Prostate gland (tissue), 2 donors: ENCODE data around the gene TOPAZ1. TPM values are rescaled to one million over a fixed set of nuclear protein-coding genes. Genes with fewer than 3 reads are reported as not detected.
"Not testable (repeated sequence)": the region's sequence is repeated elsewhere in the genome, so short reads cannot be mapped to it uniquely, and the experiment has no call there.

Experiments
- DNase-seq: peaks from one replicate; pipeline ENCODE4 v3.0.0-alpha.2; 2019; ENCODE audit warnings: low spot score
- H3K27ac ChIP-seq, 2 donors: fragments of 200-600 bp; sonication (generic); 2 replicates each; pipeline ENCODE4 v1.5.1; 2017 to 2019
- H3K27me3 ChIP-seq: fragments of 200-600 bp; sonication (generic); replicated peaks from 2 replicates; pipeline ENCODE4 v1.5.1; 2019; ENCODE audit not compliant: insufficient read depth
- H3K36me3 ChIP-seq, 2 donors: fragments of 200-600 bp; sonication (generic); 1 replicate in 1 of 2; 2 replicates in 1 of 2; pipeline versions ENCODE4 v1.5.1 to v1.8.1; 2017 to 2019
- H3K4me1 ChIP-seq: fragments of 200-600 bp; sonication (generic); replicated peaks from 2 replicates; pipeline ENCODE4 v1.5.1; 2019
- H3K4me3 ChIP-seq, 2 donors: fragments of 200-600 bp; sonication (generic); 2 replicates each; pipeline ENCODE4 v1.5.1; 2017 to 2019
- H3K9me3 ChIP-seq: fragments of 200-600 bp; sonication (generic); 2 replicates; pipeline ENCODE4 v1.5.1; 2017
- POLR2A ChIP-seq: fragments of 450-650 bp; IDR thresholded peaks from one replicate; pipeline ENCODE4 v1.6.1; 2016; ENCODE audit warnings: antibody characterized with exemption, mild to moderate bottlenecking
- POLR2AphosphoS5 ChIP-seq: sonication (generic); formaldehyde crosslinking; IDR thresholded peaks from one replicate; pipeline ENCODE4 v1.6.1; 2017; ENCODE audit warnings: antibody characterized with exemption
- WGBS: methylation state at CpG from one replicate; pipeline ENCODE4 v1.1.5; 2018; 5-methylcytosine and 5-hydroxymethylcytosine counted together
- intact Hi-C: fragments of 100-400 bp; cut with DNase I; formaldehyde crosslinking; loops from one replicate; pipeline ENCODE4 v1.14.2; 2022
- total RNA-seq, 2 donors: library from RNA; depleted of rRNA; stranded (reverse); fragments of >200 nt; gene quantifications; one replicate each; pipeline ENCODE4 v1.1.0, GENCODE V29; 2016
- TF ChIP-seq, protein P1 (sequence below), 4 experiments: fragments of 200-600 bp in 2 of 4; fragments of 450-650 bp in 2 of 4; sonication (generic) in 2 of 4; IDR thresholded peaks; 1 replicate in 3 of 4; 2 replicates in 1 of 4; pipeline ENCODE4 v1.5.1; 2016 to 2019; ENCODE audit warnings: antibody characterized with exemption in 4 of 4, mild to moderate bottlenecking in 2 of 4, moderate library complexity in 2 of 4

TOPAZ1 gene
- total RNA-seq, 2 donors from 2014 or later, result 3.4 TPM; not detected in 1

DNA sequence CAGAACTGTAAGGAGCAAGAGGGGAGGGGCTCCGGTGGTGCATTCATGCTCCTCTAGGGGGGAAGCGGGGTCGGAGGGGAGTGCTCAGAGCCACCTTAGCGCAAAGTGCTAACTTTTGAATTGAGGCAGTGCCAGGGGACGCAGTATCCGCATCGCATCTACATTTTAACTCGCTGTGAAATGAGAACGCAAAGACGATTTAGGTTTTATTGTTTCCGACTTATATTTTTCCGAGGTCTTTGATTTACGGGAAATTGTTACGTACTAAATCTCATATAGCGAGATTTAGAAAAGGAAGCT, 97.1 kb downstream of the TOPAZ1 start:
- under 1% methylated on average over 15 of the region's 15 CpGs for WGBS
- no peaks in the 10 kb centered on the region for H3K36me3 ChIP-seq
- no peak for DNase-seq
- no peaks in the 10 kb centered on the region for H3K4me1 ChIP-seq
- H3K4me3 ChIP-seq, result peak overlapping the region; percentile 68 to 80
- H3K27me3 ChIP-seq, result no peaks in the 10 kb centered on the region
- H3K9me3 ChIP-seq, result no peaks in the 10 kb centered on the region
- TF ChIP-seq, protein P1, sequence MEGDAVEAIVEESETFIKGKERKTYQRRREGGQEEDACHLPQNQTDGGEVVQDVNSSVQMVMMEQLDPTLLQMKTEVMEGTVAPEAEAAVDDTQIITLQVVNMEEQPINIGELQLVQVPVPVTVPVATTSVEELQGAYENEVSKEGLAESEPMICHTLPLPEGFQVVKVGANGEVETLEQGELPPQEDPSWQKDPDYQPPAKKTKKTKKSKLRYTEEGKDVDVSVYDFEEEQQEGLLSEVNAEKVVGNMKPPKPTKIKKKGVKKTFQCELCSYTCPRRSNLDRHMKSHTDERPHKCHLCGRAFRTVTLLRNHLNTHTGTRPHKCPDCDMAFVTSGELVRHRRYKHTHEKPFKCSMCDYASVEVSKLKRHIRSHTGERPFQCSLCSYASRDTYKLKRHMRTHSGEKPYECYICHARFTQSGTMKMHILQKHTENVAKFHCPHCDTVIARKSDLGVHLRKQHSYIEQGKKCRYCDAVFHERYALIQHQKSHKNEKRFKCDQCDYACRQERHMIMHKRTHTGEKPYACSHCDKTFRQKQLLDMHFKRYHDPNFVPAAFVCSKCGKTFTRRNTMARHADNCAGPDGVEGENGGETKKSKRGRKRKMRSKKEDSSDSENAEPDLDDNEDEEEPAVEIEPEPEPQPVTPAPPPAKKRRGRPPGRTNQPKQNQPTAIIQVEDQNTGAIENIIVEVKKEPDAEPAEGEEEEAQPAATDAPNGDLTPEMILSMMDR (IDR thresholded peaks at IDR 0.05), result no peak
- no peak for TF ChIP-seq POLR2A
- no peak for TF ChIP-seq POLR2AphosphoS5
- peak overlapping the region; percentile 94 to 97 for H3K27ac ChIP-seq
- intact Hi-C loops, result no loop called here

DNA sequence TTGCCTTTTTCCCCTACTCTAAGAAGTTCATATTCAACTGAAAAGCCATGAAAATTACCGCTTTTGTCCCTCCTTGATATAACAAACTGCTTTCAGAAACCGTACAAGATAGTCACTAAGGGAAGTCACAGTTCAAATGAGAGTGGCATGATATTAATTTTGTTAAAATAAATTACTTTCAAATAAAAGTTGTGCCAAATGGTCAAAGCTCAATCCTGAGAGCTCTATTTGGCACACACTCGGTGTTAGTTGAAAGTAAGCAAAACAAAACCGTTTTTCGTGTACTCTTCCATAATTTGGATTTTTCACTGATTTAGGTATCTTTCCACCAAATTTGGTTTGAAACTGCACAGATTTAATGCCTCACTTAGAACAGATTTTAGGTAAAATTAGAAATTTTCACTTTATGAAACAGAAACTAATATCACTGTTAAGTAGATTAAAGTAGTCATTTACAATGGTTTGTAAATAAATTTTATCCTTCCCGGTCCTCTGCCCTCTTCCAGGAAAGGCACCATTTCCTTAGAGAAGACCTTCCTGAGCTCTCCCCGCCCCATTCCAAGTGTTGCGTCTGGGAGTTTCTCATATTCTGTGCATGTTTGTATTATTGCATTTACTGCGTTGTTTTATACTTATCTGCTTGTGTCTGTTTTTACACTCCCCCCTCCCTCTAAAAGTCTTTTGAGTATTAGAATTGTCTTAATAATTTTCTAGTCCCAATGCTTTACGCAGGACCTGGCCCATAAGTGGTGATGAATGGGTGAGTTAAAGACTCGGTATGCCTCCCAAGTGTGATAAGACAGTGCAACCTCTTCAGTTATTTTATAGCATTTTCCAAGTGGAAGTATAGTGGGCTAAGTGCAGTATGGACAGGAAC, 97.7 kb downstream of the TOPAZ1 start:
- Histone ChIP-seq H3K27ac (peak overlapping the region; percentile 94 to 97), H3K27me3 (no peaks in the 10 kb centered on the region), H3K4me1 (no peaks in the 10 kb centered on the region), H3K9me3 (no peaks in the 10 kb centered on the region), H3K4me3 (peak overlapping the region; percentile 68 to 80), H3K36me3 (no peaks in the 10 kb centered on the region)
- no peak for DNase-seq
- intact Hi-C loops, result no loop called here
- TF ChIP-seq, protein P1 (IDR thresholded peaks at IDR 0.05), result no peak
- TF ChIP-seq POLR2A, result no peak
- no peak for TF ChIP-seq POLR2AphosphoS5
- WGBS, result 22% methylated on average over 11 of the region's 11 CpGs

DNA sequence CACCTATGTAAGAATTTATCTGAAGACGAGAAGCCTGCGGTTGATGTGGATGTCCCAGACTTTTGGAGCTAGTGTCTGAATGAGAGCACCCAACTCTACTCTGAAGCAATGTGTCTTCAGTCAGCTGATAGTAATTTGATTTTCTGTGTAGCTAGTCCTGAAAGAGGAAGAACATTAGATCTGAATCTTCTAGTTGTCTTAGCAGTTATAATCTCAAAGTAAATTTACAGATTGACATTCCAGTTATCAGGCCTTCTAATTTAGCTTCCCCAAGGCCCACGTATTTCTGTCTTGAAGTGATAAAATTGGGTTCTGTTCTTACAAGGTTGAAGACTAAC, 98.3 kb downstream of the TOPAZ1 start:
- Histone ChIP-seq H3K36me3 (no peaks in the 10 kb centered on the region), H3K27me3 (no peaks in the 10 kb centered on the region), H3K4me1 (no peaks in the 10 kb centered on the region), H3K4me3 (peak overlapping the region in 1 of 2 donors; percentile 68), H3K9me3 (no peaks in the 10 kb centered on the region), H3K27ac (no peak overlapping the region)
- TF ChIP-seq, protein P1 (IDR thresholded peaks at IDR 0.05), result no peak
- no peak for TF ChIP-seq POLR2AphosphoS5
- no peak for TF ChIP-seq POLR2A
- no peak for DNase-seq
- 74% methylated on average over 3 of the region's 3 CpGs for WGBS
- intact Hi-C loops, result no loop called here

DNA sequence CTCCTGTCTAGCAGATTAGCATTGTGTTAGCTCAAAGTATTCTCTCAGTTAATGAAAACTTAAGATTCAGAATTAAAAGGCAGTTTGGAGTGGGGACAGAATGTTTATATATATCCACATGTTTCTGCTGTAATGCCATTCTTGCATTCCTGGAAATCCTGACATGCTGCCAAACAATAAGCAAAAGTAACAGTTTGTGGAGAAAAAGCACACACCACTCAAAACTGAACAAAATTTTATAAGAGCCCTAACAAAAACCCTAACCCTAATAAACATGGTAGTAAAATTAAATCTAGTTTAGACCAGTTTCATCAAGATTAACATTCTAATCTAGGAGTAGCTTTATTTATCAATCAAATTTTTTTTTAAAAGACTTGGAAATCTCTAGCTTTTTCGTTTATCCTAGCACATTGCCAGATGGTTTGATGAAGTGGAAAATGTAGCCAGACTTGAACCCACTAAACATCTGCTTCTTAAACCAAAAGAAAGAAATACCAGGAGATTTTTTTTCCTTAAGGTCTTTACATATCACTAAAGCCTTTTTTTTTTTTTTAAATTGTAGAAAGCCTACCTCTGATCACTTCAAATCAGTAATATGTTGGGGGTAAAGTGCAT, 100.6 kb downstream of the TOPAZ1 start:
- DNase-seq, result no peak
- TF ChIP-seq, protein P1 (IDR thresholded peaks at IDR 0.05), result no peak
- no peak for TF ChIP-seq POLR2A
- no peak for TF ChIP-seq POLR2AphosphoS5
- WGBS, result 18% methylated on average over 1 of the region's 1 CpG
- Histone ChIP-seq H3K27ac (no peak overlapping the region), H3K27me3 (no peaks in the 10 kb centered on the region), H3K4me1 (no peaks in the 10 kb centered on the region), H3K36me3 (no peaks in the 10 kb centered on the region), H3K4me3 (no peak overlapping the region), H3K9me3 (no peaks in the 10 kb centered on the region)
- intact Hi-C loops, result no loop called here

DNA sequence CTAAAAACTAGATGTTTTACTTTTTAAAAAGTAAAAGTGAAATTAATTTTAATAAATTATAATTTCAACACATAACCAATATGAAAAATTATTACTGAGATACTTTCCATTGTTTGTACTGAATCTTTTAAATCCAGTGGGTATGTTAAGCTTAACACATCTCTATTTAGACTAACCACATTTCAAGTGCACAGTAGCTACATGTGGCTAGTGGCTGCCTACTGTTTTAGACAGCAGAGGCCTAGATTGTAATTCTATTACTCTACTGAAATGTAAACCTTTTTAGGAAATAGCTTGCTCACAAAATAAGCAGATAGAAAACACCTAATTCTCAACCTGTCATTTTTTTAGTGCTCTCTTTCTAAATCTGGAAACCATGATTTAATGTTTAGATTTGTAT, 101.7 kb downstream of the TOPAZ1 start:
- Histone ChIP-seq H3K4me3 (no peak overlapping the region), H3K27ac (no peak overlapping the region), H3K4me1 (no peaks in the 10 kb centered on the region), H3K9me3 (no peaks in the 10 kb centered on the region), H3K36me3 (no peaks in the 10 kb centered on the region), H3K27me3 (no peaks in the 10 kb centered on the region)
- no peak for DNase-seq
- intact Hi-C loops, result no loop called here
- TF ChIP-seq POLR2A, result no peak
- TF ChIP-seq, protein P1 (IDR thresholded peaks at IDR 0.05), result no peak
- TF ChIP-seq POLR2AphosphoS5, result no peak

DNA sequence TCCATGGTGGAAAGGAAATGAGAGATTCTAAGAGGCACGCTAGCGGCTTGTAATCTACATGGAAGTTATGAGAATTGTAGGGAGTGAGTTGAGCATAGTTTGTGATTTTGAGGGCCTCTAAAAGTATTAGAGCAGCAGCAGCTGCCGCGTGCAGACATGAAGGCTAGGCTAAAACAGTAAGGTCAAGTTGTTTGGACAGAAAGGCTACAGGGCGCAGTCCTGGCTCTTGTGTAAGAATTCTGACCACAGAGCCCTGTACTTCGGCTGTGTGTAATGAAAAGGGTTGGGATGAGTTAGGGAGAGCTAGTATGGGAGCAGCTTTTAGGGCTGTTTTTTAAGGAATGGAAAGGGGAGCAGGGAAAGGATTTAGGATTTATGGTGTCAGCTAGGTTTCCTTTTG, 104.9 kb downstream of the TOPAZ1 start:
- H3K36me3 ChIP-seq, DNase-seq, H3K4me1 ChIP-seq, H3K4me3 ChIP-seq, H3K27me3 ChIP-seq, H3K9me3 ChIP-seq, intact Hi-C loops: not testable (repeated sequence)
- 94% methylated on average over 6 of the region's 6 CpGs for WGBS
- peak overlapping the region; percentile 5 to 13 for H3K27ac ChIP-seq
